HFFc6 (cell line): ENCODE measurements around the gene MARK1. TPM values are rescaled to one million over a fixed set of nuclear protein-coding genes. Genes with fewer than 3 reads are reported as not detected.
"Not testable (repeated sequence)": the region's sequence is repeated elsewhere in the genome, so short reads cannot be mapped to it uniquely, and the experiment has no call there.

Experiments used
- DNase-seq: peaks from one replicate; pipeline ENCODE4 v3.0.0-alpha.2; 2018
- H3K27ac Mint-ChIP-seq: 2 replicates; pipeline ENCODE4 v1.8.0; 2020; ENCODE audit warnings: mild to moderate bottlenecking, mixed read lengths
- H3K27me3 Mint-ChIP-seq: 2 replicates; pipeline ENCODE4 v1.8.0; 2021; ENCODE audit warnings: mild to moderate bottlenecking, moderate library complexity, mixed read lengths; ENCODE audit not compliant: insufficient read depth
- H3K36me3 Mint-ChIP-seq: 2 replicates; pipeline ENCODE4 v1.8.0; 2021; ENCODE audit warnings: low read depth, mixed read lengths
- H3K4me1 Mint-ChIP-seq: 2 replicates; pipeline ENCODE4 v1.8.0; 2020; ENCODE audit warnings: low read depth, mixed read lengths
- H3K4me3 Mint-ChIP-seq: 2 replicates; pipeline ENCODE4 v1.8.0; 2020; ENCODE audit warnings: mild to moderate bottlenecking, moderate library complexity, mixed read lengths
- H3K9me3 Mint-ChIP-seq: 2 replicates; pipeline ENCODE4 v1.8.0; 2020; ENCODE audit warnings: mild to moderate bottlenecking, mixed read lengths
- CTCF ChIP-seq: fragments of 200-600 bp; sonication (generic); IDR thresholded peaks from 2 replicates; pipeline ENCODE4 v1.5.0; 2021; ENCODE audit warnings: antibody characterized with exemption, mild to moderate bottlenecking
- total RNA-seq, 6 experiments: library from RNA; stranded (reverse); fragmentation: NEBNext Ultra II Directional; extraction: Animal tissue kit (Norgen Biotek cat#: 25700); gene quantifications; 2 replicates in 1 of 6; 3 replicates in 5 of 6; pipeline ENCODE4 v1.2.3, GENCODE V29; 2021

MARK1 gene
- total RNA-seq, 6 experiments from 2014 or later: not detected

GRCh38 chr1:220577926-220578325 is 50.0 kb downstream of the MARK1 start:
- Mint-ChIP-seq H3K36me3 (no peaks in the 10 kb centered on the region), H3K9me3 (peaks cover 39% of the 10 kb centered on the region), H3K4me1 (no peaks in the 10 kb centered on the region), H3K27ac (no peak overlapping the region), H3K4me3 (no peak overlapping the region), H3K27me3 (no peaks in the 10 kb centered on the region)
- DNase-seq: no peak
- no peak for TF ChIP-seq CTCF

GRCh38 chr1:220579317-220579716 is 51.4 kb downstream of the MARK1 start:
- no peaks in the 10 kb centered on the region for H3K36me3 Mint-ChIP-seq
- no peak for TF ChIP-seq CTCF
- H3K9me3 Mint-ChIP-seq: peaks cover 25% of the 10 kb centered on the region
- DNase-seq: no peak
- no peaks in the 10 kb centered on the region for H3K27me3 Mint-ChIP-seq
- H3K4me1 Mint-ChIP-seq: no peaks in the 10 kb centered on the region
- H3K4me3 Mint-ChIP-seq: no peak overlapping the region
- H3K27ac Mint-ChIP-seq: no peak overlapping the region

GRCh38 chr1:220592714-220593113 is 64.8 kb downstream of the MARK1 start:
- Mint-ChIP-seq H3K4me3 (no peak overlapping the region), H3K36me3 (no peaks in the 10 kb centered on the region), H3K4me1 (no peaks in the 10 kb centered on the region), H3K27ac (no peak overlapping the region), H3K27me3 (no peaks in the 10 kb centered on the region), H3K9me3 (no peaks in the 10 kb centered on the region; the same call in 1 of the 2 replicates)
- DNase-seq: no peak
- TF ChIP-seq CTCF: no peak

- Mint-ChIP-seq H3K9me3 (no peaks in the 10 kb centered on the region), H3K36me3 (no peaks in the 10 kb centered on the region), H3K4me3 (no peak overlapping the region), H3K4me1 (no peaks in the 10 kb centered on the region), H3K27ac (no peak overlapping the region), H3K27me3 (no peaks in the 10 kb centered on the region)
- no peak for TF ChIP-seq CTCF
- peak; percentile 0 for DNase-seq
Measured at GRCh38 chr1:220594356-220594755, 66.4 kb downstream of the MARK1 start.

GRCh38 chr1:220595179-220595578 is 67.2 kb downstream of the MARK1 start:
- no peak for DNase-seq
- Mint-ChIP-seq H3K27ac (no peak overlapping the region), H3K4me1 (no peaks in the 10 kb centered on the region), H3K4me3 (no peak overlapping the region), H3K36me3 (no peaks in the 10 kb centered on the region), H3K9me3 (no peaks in the 10 kb centered on the region), H3K27me3 (no peaks in the 10 kb centered on the region)
- no peak for TF ChIP-seq CTCF

- no peak overlapping the region for H3K4me3 Mint-ChIP-seq
- no peaks in the 10 kb centered on the region for H3K27me3 Mint-ChIP-seq
- H3K36me3 Mint-ChIP-seq: no peaks in the 10 kb centered on the region
- TF ChIP-seq CTCF: no peak
- no peak overlapping the region for H3K27ac Mint-ChIP-seq
- no peaks in the 10 kb centered on the region for H3K4me1 Mint-ChIP-seq
- peaks cover 4% of the 10 kb centered on the region; the same call in 1 of the 2 replicates for H3K9me3 Mint-ChIP-seq
- DNase-seq: no peak
Measured at GRCh38 chr1:220604926-220605325, 77.0 kb downstream of the MARK1 start.

GRCh38 chr1:220605651-220606050 is 77.7 kb downstream of the MARK1 start:
- not testable (repeated sequence) for H3K27ac Mint-ChIP-seq, H3K9me3 Mint-ChIP-seq, H3K4me3 Mint-ChIP-seq, DNase-seq, H3K4me1 Mint-ChIP-seq, H3K27me3 Mint-ChIP-seq, H3K36me3 Mint-ChIP-seq

GRCh38 chr1:220611100-220611499 is 83.2 kb downstream of the MARK1 start:
- H3K36me3 Mint-ChIP-seq, H3K4me3 Mint-ChIP-seq, H3K9me3 Mint-ChIP-seq, H3K4me1 Mint-ChIP-seq, H3K27me3 Mint-ChIP-seq, DNase-seq, H3K27ac Mint-ChIP-seq: not testable (repeated sequence)
